ENCODE data around the gene TNFAIP1.

DNA sequence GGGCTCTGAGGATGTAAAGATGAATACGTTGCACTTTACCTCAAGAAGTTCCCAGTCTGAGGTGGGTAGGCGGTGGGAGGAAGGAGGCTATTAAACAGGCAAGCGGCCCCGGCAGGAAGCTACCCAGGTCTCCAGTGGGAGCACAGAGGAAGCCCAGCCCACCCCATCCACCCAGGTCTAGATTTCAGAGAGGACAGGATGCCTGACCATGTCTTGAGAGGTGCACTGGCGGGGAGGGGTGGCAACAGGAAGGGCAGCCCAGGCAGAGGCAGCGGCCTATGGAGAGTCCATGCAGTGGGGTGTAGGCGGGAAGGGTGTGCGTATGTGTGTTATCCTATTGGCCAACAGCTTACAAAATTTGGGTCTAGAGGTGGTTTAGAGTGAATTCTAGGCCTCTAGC, 49.8 kb downstream of the TNFAIP1 start:
- TF ChIP-seq JUN (CRISPR knock-in tag; IDR thresholded peaks at IDR 0.05): no peak
- TF ChIP-seq, protein P1, sequence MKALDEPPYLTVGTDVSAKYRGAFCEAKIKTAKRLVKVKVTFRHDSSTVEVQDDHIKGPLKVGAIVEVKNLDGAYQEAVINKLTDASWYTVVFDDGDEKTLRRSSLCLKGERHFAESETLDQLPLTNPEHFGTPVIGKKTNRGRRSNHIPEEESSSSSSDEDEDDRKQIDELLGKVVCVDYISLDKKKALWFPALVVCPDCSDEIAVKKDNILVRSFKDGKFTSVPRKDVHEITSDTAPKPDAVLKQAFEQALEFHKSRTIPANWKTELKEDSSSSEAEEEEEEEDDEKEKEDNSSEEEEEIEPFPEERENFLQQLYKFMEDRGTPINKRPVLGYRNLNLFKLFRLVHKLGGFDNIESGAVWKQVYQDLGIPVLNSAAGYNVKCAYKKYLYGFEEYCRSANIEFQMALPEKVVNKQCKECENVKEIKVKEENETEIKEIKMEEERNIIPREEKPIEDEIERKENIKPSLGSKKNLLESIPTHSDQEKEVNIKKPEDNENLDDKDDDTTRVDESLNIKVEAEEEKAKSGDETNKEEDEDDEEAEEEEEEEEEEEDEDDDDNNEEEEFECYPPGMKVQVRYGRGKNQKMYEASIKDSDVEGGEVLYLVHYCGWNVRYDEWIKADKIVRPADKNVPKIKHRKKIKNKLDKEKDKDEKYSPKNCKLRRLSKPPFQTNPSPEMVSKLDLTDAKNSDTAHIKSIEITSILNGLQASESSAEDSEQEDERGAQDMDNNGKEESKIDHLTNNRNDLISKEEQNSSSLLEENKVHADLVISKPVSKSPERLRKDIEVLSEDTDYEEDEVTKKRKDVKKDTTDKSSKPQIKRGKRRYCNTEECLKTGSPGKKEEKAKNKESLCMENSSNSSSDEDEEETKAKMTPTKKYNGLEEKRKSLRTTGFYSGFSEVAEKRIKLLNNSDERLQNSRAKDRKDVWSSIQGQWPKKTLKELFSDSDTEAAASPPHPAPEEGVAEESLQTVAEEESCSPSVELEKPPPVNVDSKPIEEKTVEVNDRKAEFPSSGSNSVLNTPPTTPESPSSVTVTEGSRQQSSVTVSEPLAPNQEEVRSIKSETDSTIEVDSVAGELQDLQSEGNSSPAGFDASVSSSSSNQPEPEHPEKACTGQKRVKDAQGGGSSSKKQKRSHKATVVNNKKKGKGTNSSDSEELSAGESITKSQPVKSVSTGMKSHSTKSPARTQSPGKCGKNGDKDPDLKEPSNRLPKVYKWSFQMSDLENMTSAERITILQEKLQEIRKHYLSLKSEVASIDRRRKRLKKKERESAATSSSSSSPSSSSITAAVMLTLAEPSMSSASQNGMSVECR (CRISPR knock-in tag; IDR thresholded peaks at IDR 0.05; ENCODE audit: borderline replicate concordance): no peak

All from WTC11 (cell line).